GM20431 (cell line): ENCODE data around the gene KIAA0825.
"Not testable (repeated sequence)": the region's sequence is repeated elsewhere in the genome, so short reads cannot be mapped to it uniquely, and the experiment has no call there.

Experiments used
- in situ Hi-C: fragments of 300-500 bp; cut with MseI, MboI; formaldehyde crosslinking; loops from one replicate; pipeline ENCODE4 v1.15.0; 2020; ENCODE audit warnings: low sequenced_read_pairs; ENCODE audit not compliant: unreplicated experiment

KIAA0825 gene

GRCh38 chr5:94212476-94212875 lies 405.9 kb downstream of the KIAA0825 start:
- in situ Hi-C loops, result no loop called here

GRCh38 chr5:94209774-94210355 lies 408.5 kb downstream of the KIAA0825 start:
- in situ Hi-C loops, result no loop called here

GRCh38 chr5:94209272-94209671 lies 409.1 kb downstream of the KIAA0825 start:
- in situ Hi-C loops, result no loop called here

- in situ Hi-C loops, result no loop called here
These were observed 418.8 kb downstream of the KIAA0825 start for GRCh38 chr5:94199566-94199965.

- in situ Hi-C loops, result no loop called here
These were observed 420.4 kb downstream of the KIAA0825 start for GRCh38 chr5:94197970-94198369.

- in situ Hi-C loops, result no loop called here
These were observed 421.5 kb downstream of the KIAA0825 start for GRCh38 chr5:94196953-94197352.

- in situ Hi-C loops, result no loop called here
These were observed 425.6 kb downstream of the KIAA0825 start for GRCh38 chr5:94192658-94193391.

- in situ Hi-C loops, result no loop called here
These were observed 426.8 kb downstream of the KIAA0825 start for GRCh38 chr5:94191604-94192003.

- in situ Hi-C loops, result no loop called here
These were observed 429.7 kb downstream of the KIAA0825 start for GRCh38 chr5:94188725-94189124.

GRCh38 chr5:94184870-94185269 lies 433.5 kb downstream of the KIAA0825 start:
- in situ Hi-C loops, result no loop called here

GRCh38 chr5:94181895-94182294 lies 436.5 kb downstream of the KIAA0825 start:
- in situ Hi-C loops, result no loop called here

GRCh38 chr5:94180761-94181160 lies 437.6 kb downstream of the KIAA0825 start:
- in situ Hi-C loops, result no loop called here

GRCh38 chr5:94175912-94176311 lies 442.5 kb downstream of the KIAA0825 start:
- in situ Hi-C loops, result no loop called here

GRCh38 chr5:94174748-94175411 lies 443.5 kb downstream of the KIAA0825 start:
- in situ Hi-C loops, result no loop called here

- in situ Hi-C loops, result no loop called here
These were observed 445.3 kb downstream of the KIAA0825 start for GRCh38 chr5:94173100-94173499.

GRCh38 chr5:94171070-94171469 lies 447.3 kb downstream of the KIAA0825 start:
- in situ Hi-C loops, result not testable (repeated sequence)

- in situ Hi-C loops, result not testable (repeated sequence)
These were observed 448.2 kb downstream of the KIAA0825 start for GRCh38 chr5:94170158-94170557.

- in situ Hi-C loops, result no loop called here
These were observed 450.3 kb downstream of the KIAA0825 start for GRCh38 chr5:94168151-94168550.

- in situ Hi-C loops, result no loop called here
These were observed 456.6 kb downstream of the KIAA0825 start for GRCh38 chr5:94161801-94162200.

GRCh38 chr5:94159144-94159543 lies 459.3 kb downstream of the KIAA0825 start:
- in situ Hi-C loops, result no loop called here
